Measurements from ENCODE around the gene JAM3. TPM values are rescaled to one million over a fixed set of nuclear protein-coding genes. Genes with fewer than 3 reads are reported as not detected.
A peak's percentile ranks its signal among the peaks of the same experiment; 100 is the strongest.
"Not testable (repeated sequence)": the region's sequence is repeated elsewhere in the genome, so short reads cannot be mapped to it uniquely, and the experiment has no call there.

The JAM3 gene
- total and polyA plus RNA-seq, 9 donors: 94.6 to 175 (median 135) TPM

DNA sequence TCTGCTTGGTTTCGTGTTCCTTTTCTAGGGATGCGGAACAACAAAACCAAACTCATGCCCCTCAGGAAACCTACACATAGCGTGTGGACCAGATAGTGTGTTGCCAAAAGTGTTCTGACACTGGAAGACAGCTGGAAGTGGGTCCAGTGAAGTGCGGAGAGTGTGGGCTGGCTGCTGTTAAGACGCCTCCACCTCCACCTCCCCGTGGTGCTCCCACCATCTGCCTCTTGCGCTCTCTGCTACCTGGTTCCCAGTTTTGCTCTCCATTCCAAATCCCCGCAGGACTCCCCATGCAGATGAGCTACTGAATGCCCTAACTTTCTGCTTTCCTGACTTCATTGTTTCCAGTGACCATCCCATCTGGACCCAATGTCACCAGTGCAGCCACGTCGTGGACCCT lies 103.1 kb downstream of the JAM3 start:
- no peaks in the 10 kb centered on the region for H3K9me3 ChIP-seq (replicated peaks; ENCODE audit: control insufficient read depth, low read depth, low read length)
- no peaks in the 10 kb centered on the region for H3K4me1 ChIP-seq (ENCODE audit: control insufficient read depth, insufficient read depth, low read length)
- no peak overlapping the region for H3K4me3 ChIP-seq (ENCODE audit: low read length)
- H3K27me3 ChIP-seq (ENCODE audit: control insufficient read depth, insufficient read depth, low read length): no peaks in the 10 kb centered on the region
- H3K27ac ChIP-seq (ENCODE audit: low read length): no peak overlapping the region
- H3K36me3 ChIP-seq (ENCODE audit: control insufficient read depth, insufficient read depth, low read length): peaks cover 36% of the 10 kb centered on the region
- 98% methylated on average over 4 of the region's 10 CpGs for WGBS (ENCODE audit: insufficient coverage)
- DNase-seq: no peak

- Histone ChIP-seq H3K4me1 (ENCODE audit: control insufficient read depth, insufficient read depth, low read length) (no peaks in the 10 kb centered on the region), H3K27ac (ENCODE audit: low read length) (no peak overlapping the region), H3K9me3 (replicated peaks; ENCODE audit: control insufficient read depth, low read depth, low read length) (no peaks in the 10 kb centered on the region), H3K27me3 (ENCODE audit: control insufficient read depth, insufficient read depth, low read length) (no peaks in the 10 kb centered on the region), H3K36me3 (ENCODE audit: control insufficient read depth, insufficient read depth, low read length) (peaks cover 35% of the 10 kb centered on the region), H3K4me3 (ENCODE audit: low read length) (no peak overlapping the region)
- WGBS (ENCODE audit: insufficient coverage): 100% methylated on average over 3 of the region's 5 CpGs
- DNase-seq: no peak
These were observed 104.4 kb downstream of the JAM3 start for GRCh38 chr11:134173296-134173695.

DNA sequence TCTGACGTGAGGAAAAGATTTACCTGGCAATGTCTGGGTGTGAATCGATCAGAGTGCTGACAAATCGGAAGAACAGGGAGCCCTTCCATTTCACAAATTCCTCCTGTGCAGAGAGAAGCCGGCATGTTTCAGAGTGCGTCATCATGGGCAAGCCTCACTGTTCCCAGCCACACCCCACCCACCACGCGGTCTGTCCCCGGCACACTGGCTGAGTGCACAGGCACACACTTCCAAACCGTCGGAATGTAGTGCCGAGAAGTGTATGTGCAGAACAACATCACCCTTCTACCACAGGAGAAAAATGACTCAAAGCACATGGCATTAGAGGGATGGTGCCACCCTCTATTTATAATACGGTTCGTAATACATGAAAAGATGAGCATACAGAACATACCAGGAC lies 107.4 kb downstream of the JAM3 start:
- 96% methylated on average over 8 of the region's 13 CpGs for WGBS (ENCODE audit: insufficient coverage)
- no peaks in the 10 kb centered on the region for H3K27me3 ChIP-seq (ENCODE audit: control insufficient read depth, insufficient read depth, low read length)
- no peaks in the 10 kb centered on the region for H3K4me1 ChIP-seq (ENCODE audit: control insufficient read depth, insufficient read depth, low read length)
- no peak overlapping the region for H3K4me3 ChIP-seq (ENCODE audit: low read length)
- H3K36me3 ChIP-seq (ENCODE audit: control insufficient read depth, insufficient read depth, low read length): peaks cover 38% of the 10 kb centered on the region
- no peaks in the 10 kb centered on the region for H3K9me3 ChIP-seq (replicated peaks; ENCODE audit: control insufficient read depth, low read depth, low read length)
- H3K27ac ChIP-seq (ENCODE audit: low read length): no peak overlapping the region
- DNase-seq: no peak

GRCh38 chr11:134178032-134178674 lies 109.3 kb downstream of the JAM3 start:
- Histone ChIP-seq H3K27ac (ENCODE audit: low read length) (no peak overlapping the region), H3K36me3 (ENCODE audit: control insufficient read depth, insufficient read depth, low read length) (peaks cover 36% of the 10 kb centered on the region), H3K27me3 (ENCODE audit: control insufficient read depth, insufficient read depth, low read length) (no peaks in the 10 kb centered on the region), H3K4me3 (ENCODE audit: low read length) (no peak overlapping the region), H3K4me1 (ENCODE audit: control insufficient read depth, insufficient read depth, low read length) (no peaks in the 10 kb centered on the region), H3K9me3 (replicated peaks; ENCODE audit: control insufficient read depth, low read depth, low read length) (no peaks in the 10 kb centered on the region)
- 100% methylated on average over 1 of the region's 5 CpGs for WGBS (ENCODE audit: insufficient coverage)
- DNase-seq: no peak

GRCh38 chr11:134181707-134182106 lies 112.8 kb downstream of the JAM3 start:
- H3K4me1 ChIP-seq (ENCODE audit: control insufficient read depth, insufficient read depth, low read length): no peaks in the 10 kb centered on the region
- no peak overlapping the region for H3K27ac ChIP-seq (ENCODE audit: low read length)
- no peaks in the 10 kb centered on the region for H3K27me3 ChIP-seq (ENCODE audit: control insufficient read depth, insufficient read depth, low read length)
- no CpG with 5 or more reads among the region's 4 CpGs for WGBS (ENCODE audit: insufficient coverage)
- peaks cover 39% of the 10 kb centered on the region for H3K36me3 ChIP-seq (ENCODE audit: control insufficient read depth, insufficient read depth, low read length)
- no peaks in the 10 kb centered on the region for H3K9me3 ChIP-seq (replicated peaks; ENCODE audit: control insufficient read depth, low read depth, low read length)
- DNase-seq: peak; percentile 31
- H3K4me3 ChIP-seq (ENCODE audit: low read length): no peak overlapping the region

GRCh38 chr11:134188092-134188491 lies 119.2 kb downstream of the JAM3 start:
- peaks cover 49% of the 10 kb centered on the region for H3K36me3 ChIP-seq (ENCODE audit: control insufficient read depth, insufficient read depth, low read length)
- 96% methylated on average over 7 of the region's 8 CpGs for WGBS (ENCODE audit: insufficient coverage)
- not testable (repeated sequence) for H3K27me3 ChIP-seq (ENCODE audit: control insufficient read depth, insufficient read depth, low read length); H3K4me1 ChIP-seq (ENCODE audit: control insufficient read depth, insufficient read depth, low read length); DNase-seq; H3K9me3 ChIP-seq (replicated peaks; ENCODE audit: control insufficient read depth, low read depth, low read length); H3K27ac ChIP-seq (ENCODE audit: low read length); H3K4me3 ChIP-seq (ENCODE audit: low read length)

GRCh38 chr11:134196756-134197155 lies 127.9 kb downstream of the JAM3 start:
- 100% methylated on average over 1 of the region's 4 CpGs for WGBS (ENCODE audit: insufficient coverage)
- Histone ChIP-seq H3K4me1 (ENCODE audit: control insufficient read depth, insufficient read depth, low read length) (no peaks in the 10 kb centered on the region), H3K27me3 (ENCODE audit: control insufficient read depth, insufficient read depth, low read length) (no peaks in the 10 kb centered on the region), H3K4me3 (ENCODE audit: low read length) (no peak overlapping the region), H3K9me3 (replicated peaks; ENCODE audit: control insufficient read depth, low read depth, low read length) (no peaks in the 10 kb centered on the region), H3K27ac (ENCODE audit: low read length) (no peak overlapping the region), H3K36me3 (ENCODE audit: control insufficient read depth, insufficient read depth, low read length) (peaks cover 29% of the 10 kb centered on the region)
- DNase-seq: no peak

DNA sequence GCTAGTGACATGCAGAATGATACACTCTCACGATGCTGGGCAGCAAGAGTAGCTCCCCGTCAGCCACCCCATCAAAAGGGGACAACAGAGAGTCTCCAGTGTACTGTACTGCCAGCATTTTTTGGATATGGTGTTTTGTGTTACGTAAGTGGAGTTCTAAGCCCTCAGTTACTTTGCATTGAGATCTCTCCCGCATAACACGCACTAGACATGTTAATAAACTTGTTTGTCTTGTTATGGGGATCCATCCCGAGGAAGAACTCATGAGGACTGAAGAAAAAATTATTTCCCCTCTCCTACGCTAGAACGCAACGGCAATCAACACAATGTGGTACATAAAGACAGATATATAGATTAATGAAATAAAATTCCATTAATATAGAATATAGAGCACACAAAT lies 130.7 kb downstream of the JAM3 start:
- WGBS (ENCODE audit: insufficient coverage): no CpG with 5 or more reads among the region's 9 CpGs
- no peak overlapping the region for H3K4me3 ChIP-seq (ENCODE audit: low read length)
- no peaks in the 10 kb centered on the region for H3K27me3 ChIP-seq (ENCODE audit: control insufficient read depth, insufficient read depth, low read length)
- no peak overlapping the region for H3K27ac ChIP-seq (ENCODE audit: low read length)
- peaks cover 28% of the 10 kb centered on the region for H3K36me3 ChIP-seq (ENCODE audit: control insufficient read depth, insufficient read depth, low read length)
- DNase-seq: no peak
- no peaks in the 10 kb centered on the region for H3K9me3 ChIP-seq (replicated peaks; ENCODE audit: control insufficient read depth, low read depth, low read length)
- no peaks in the 10 kb centered on the region for H3K4me1 ChIP-seq (ENCODE audit: control insufficient read depth, insufficient read depth, low read length)

- no peaks in the 10 kb centered on the region for H3K27me3 ChIP-seq (ENCODE audit: control insufficient read depth, insufficient read depth, low read length)
- no peak for DNase-seq
- no peak overlapping the region for H3K4me3 ChIP-seq (ENCODE audit: low read length)
- 100% methylated on average over 1 of the region's 6 CpGs for WGBS (ENCODE audit: insufficient coverage)
- no peaks in the 10 kb centered on the region for H3K9me3 ChIP-seq (replicated peaks; ENCODE audit: control insufficient read depth, low read depth, low read length)
- peaks cover 31% of the 10 kb centered on the region for H3K36me3 ChIP-seq (ENCODE audit: control insufficient read depth, insufficient read depth, low read length)
- H3K4me1 ChIP-seq (ENCODE audit: control insufficient read depth, insufficient read depth, low read length): no peaks in the 10 kb centered on the region
- H3K27ac ChIP-seq (ENCODE audit: low read length): no peak overlapping the region
These were observed 131.8 kb downstream of the JAM3 start for GRCh38 chr11:134200688-134201087.
